ENCODE measurements around the gene PTPN14. TPM values are rescaled to one million over a fixed set of nuclear protein-coding genes. Genes with fewer than 3 reads are reported as not detected.

The PTPN14 gene
- total RNA-seq, 1 experiment from 2014 or later: 37.5 TPM

GRCh38 chr1:214349781-214350180 lies 201.6 kb downstream of the PTPN14 start:
- no peak overlapping the region for H2AFZ ChIP-seq (ENCODE audit: low read depth, low read length, poor library complexity, severe bottlenecking)
- no peak for ATAC-seq
- H3K79me2 ChIP-seq (ENCODE audit: insufficient read depth, low read length): no peaks in the 10 kb centered on the region
- H3K4me2 ChIP-seq (ENCODE audit: low read length): no peak overlapping the region
- ChIA-PET CTCF (interaction anchor here (1.2 to 1.6 kb wide), 2 partner anchors 17 to 234 kb away, joined by 5 to 14 read pairs; no protein-coding TSS in a partner anchor), POLR2A (no interaction called here), RAD21 (ENCODE audit: low non-redundant PET in 1 of 2, low total read pairs in 2 of 2, uncharacterized antibody in 2 of 2, unreplicated experiment in 2 of 2) (no interaction called here)
- TF ChIP-seq EGR1 (IDR thresholded peaks at IDR 0.05; ENCODE audit: low read depth) (no peak), CTCF (IDR thresholded peaks at IDR 0.05 in 2 of 3, conservative IDR thresholded peaks at IDR 0.05 in 1 of 3; ENCODE audit: borderline replicate concordance in 1 of 3, insufficient read depth in 1 of 3, low read depth in 2 of 3, low read length in 2 of 3) (no peak), REST (IDR thresholded peaks at IDR 0.05; ENCODE audit: low read depth) (no peak), POLR2A (IDR thresholded peaks at IDR 0.05; ENCODE audit: borderline replicate concordance, extremely low read depth, insufficient read depth, insufficient read length) (no peak), ATF3 (IDR thresholded peaks at IDR 0.05) (no peak), FOSL1 (IDR thresholded peaks at IDR 0.05; ENCODE audit: low read depth) (no peak), SIN3A (IDR thresholded peaks at IDR 0.05; ENCODE audit: low read depth) (no peak), EZH2 (IDR thresholded peaks at IDR 0.05) (no peak)
- intact Hi-C loops (cut with micrococcal nuclease): no loop called here
- no TSS peak for BruUV-seq (replicated peaks)
- no peak for DNase-seq (ENCODE audit: low read depth, low spot score)
- no peak overlapping the region for H3K9ac ChIP-seq (ENCODE audit: low read length)
- no peak overlapping the region for H3K4me3 ChIP-seq (replicated peaks in 1 of 2; ENCODE audit: low read depth in 1 of 2, low read length in 2 of 2)
- H3K9me3 ChIP-seq (ENCODE audit: control insufficient read depth in 1 of 2, insufficient read depth in 1 of 2, low read depth in 1 of 2, low read length in 2 of 2): no peaks in the 10 kb centered on the region
- no peaks in the 10 kb centered on the region for H4K20me1 ChIP-seq (ENCODE audit: insufficient read depth)
- 0 out of 4 replicates have a peak, but pooled peaks cover 0 to 2% of the 10 kb centered on the region in 2 experiments for H3K36me3 ChIP-seq (ENCODE audit: control insufficient read depth in 1 of 2, insufficient read depth in 2 of 2, low read length in 2 of 2)
- H3K9me2 ChIP-seq (ENCODE audit: insufficient read depth): no peaks in the 10 kb centered on the region
- H3K4me1 ChIP-seq (ENCODE audit: control insufficient read depth in 1 of 2, insufficient read depth in 2 of 2, low read length in 2 of 2): no peaks in the 10 kb centered on the region
- H3K27me3 ChIP-seq (ENCODE audit: insufficient read depth, low read length): no peaks in the 10 kb centered on the region
- no peak overlapping the region for H3K27ac ChIP-seq (ENCODE audit: low read depth, low read length)
